Skin of body (tissue), 2 donors: ENCODE data around the gene KIF5C. TPM values are rescaled to one million over a fixed set of nuclear protein-coding genes. Genes with fewer than 3 reads are reported as not detected.
"Not testable (repeated sequence)": the region's sequence is repeated elsewhere in the genome, so short reads cannot be mapped to it uniquely, and the experiment has no call there.

Experiments
- DNase-seq: peaks from one replicate; lab custom pipeline; 2025; lab: John Stamatoyannopoulos, UW
- total RNA-seq: library from RNA; depleted of rRNA; stranded (reverse); fragments of >200 nt; gene quantifications from one replicate; pipeline ENCODE4 v1.2.3, GENCODE V29; 2014

The KIF5C gene
- 2.3 TPM for total RNA-seq

GRCh38 chr2:148874868-148875341, at the start of gene KIF5C:
KIF5C (plus strand) TSS chr2:148875227; CDS start chr2:148875618, 391 bp downstream.
- peak; percentile 54 for DNase-seq

- no peak for DNase-seq
Measured at GRCh38 chr2:148826791-148827190, 48.2 kb upstream of the KIF5C start.

- DNase-seq, result no peak
Measured at GRCh38 chr2:148828941-148829340, 46.1 kb upstream of the KIF5C start.

- no peak for DNase-seq
Measured at GRCh38 chr2:148829618-148830017, 45.4 kb upstream of the KIF5C start.

GRCh38 chr2:148832637-148833036, 42.4 kb upstream of the KIF5C start:
- DNase-seq, result no peak

DNA sequence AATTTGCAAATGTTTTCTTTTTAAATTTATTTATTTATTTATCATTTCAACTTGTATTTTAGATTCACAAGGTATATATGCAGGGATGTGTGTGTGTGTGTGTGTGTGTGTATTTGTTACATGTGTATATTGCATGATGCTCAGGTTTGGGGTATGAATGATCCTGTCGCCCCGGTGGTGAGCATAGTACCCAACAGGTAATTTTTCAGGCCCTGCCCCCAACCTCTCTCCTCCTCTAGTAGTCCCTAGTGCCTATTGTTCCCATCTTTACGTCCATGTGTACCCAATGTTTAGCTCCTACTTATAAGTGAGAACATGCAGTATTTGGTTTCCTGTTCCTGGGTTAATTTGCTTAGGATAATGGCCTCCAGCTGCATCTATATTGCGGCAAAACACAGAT, 33.0 kb upstream of the KIF5C start:
- no peak for DNase-seq

DNA sequence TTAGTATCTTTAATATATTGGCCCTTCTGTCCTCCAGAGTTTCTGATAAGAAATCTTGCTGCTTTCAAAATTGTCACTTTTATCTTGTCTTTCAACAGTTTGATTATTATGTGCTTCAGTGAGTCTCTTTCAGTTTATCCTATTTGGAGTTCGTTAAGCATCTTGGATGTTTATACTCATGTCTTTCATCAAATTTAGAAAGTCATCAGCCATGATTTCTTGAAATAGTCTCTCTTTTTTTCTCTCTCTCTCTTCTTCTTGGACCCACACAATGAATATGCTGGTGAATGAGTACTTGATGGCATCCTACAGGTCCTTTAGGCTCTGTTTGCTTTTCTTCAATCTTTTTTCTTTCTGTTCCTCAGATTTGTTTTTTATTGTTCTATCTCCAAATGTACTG, 26.9 kb upstream of the KIF5C start:
- no peak for DNase-seq

DNA sequence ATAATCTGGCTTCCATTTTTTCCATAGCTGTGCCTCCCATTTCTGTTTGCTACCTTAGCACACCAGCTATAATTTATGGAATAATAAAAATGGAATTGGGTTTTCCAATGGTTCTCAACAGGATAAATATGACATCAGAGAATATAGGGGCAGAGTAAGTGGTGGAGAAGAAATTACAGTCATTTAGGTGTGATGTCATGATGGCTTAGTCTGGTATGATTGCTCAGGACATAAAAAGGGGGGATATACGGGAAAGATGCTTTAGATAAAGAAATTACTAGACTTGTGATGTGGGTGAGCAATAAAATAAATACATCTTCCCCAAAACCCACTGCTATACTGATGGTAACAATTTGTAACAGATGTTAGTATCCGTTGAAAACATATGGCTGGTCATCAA, 21.6 kb upstream of the KIF5C start:
- no peak for DNase-seq

GRCh38 chr2:148860037-148860436, 15.0 kb upstream of the KIF5C start:
- DNase-seq, result peak; percentile 22

DNA sequence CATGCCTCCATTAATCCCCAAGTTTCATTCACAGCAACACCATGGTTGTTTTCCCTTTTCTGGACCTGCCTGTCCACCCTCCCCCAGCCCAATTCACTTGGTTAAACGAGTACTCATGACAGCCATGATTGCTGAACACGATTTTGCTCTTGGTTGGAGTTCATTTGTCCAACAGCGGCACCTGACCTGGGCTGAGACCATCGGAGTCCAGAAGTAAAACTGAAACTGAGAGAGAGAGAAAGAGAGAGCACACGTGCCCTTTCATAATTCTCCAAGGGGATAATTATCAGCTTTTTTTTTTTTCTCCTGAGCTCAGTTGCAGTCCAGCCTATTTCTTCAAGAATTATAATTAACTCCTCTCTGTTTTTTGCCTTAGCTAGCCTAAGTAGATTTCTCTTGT, 13.7 kb upstream of the KIF5C start:
- no peak for DNase-seq

GRCh38 chr2:148862478-148862877, 12.5 kb upstream of the KIF5C start:
- not testable (repeated sequence) for DNase-seq

DNA sequence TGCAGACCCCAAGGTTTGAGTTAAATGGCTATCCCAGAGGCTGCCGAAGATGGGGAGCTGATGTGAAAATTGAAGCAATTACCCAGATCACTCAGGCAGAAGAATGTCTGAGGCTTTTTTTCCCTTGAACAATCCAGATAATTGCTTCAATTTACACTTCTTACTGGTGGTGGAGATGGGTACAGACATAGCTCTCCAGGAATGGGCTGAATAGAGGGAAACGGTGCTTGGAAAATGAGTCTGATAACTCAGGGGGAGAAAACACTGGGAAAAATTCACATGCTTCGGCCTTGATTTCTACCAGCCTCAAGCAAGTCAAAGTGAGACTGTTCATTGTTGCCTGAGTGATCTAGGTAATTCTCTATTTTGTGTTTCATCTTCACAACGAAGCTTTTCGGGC, 9.5 kb upstream of the KIF5C start:
- no peak for DNase-seq

DNA sequence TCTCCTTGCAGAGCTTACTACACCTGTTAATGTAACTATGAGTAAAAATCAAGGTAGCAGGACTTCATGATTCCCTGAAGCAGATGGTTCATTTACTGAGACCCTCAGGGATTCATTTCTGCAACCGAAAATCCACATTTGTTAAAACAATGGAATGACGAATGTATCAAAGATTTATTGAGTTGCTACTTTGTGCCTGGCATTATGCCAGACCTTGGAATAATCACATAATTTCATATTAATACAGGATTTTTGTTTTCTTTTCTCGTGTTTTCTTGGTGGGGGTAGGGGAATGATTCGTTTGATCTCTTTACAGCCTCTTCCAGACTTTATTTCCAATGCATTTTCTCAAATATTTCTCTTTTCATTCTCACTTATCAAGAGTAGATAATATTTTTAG, 8.9 kb upstream of the KIF5C start:
- DNase-seq, result no peak

GRCh38 chr2:148867079-148867769, 7.8 kb upstream of the KIF5C start:
- DNase-seq, result no peak

DNA sequence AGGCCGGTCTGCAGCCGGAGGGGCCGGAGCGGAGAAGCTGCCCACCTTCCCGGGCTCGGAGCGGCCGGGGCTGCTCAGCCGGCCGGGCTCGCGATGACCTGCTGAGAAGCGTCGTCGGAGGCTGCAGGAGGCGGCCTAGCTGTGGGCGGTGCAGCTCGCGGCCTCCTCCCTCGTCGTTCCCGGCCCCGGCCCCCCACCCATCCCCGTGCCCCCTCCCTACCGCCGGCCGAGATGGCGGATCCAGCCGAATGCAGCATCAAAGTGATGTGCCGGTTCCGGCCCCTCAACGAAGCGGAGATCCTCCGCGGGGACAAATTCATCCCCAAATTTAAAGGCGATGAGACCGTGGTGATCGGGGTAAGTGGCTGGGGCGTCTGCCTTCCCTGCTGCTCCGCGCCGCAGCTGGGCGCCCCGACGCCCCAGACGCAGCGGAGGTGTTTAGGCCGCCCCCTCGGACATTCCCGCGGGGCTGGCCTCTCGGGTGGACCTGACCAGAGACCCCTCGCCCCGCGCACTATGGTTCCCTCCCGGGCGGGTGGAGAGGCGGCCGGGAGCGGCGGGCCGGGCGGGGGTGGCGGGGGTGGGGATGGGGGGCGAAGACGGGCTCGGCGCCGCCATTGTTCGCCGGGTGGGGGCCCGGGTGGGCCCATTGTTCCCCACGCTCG, 492 bp downstream of the KIF5C start:
- no peak for DNase-seq

DNA sequence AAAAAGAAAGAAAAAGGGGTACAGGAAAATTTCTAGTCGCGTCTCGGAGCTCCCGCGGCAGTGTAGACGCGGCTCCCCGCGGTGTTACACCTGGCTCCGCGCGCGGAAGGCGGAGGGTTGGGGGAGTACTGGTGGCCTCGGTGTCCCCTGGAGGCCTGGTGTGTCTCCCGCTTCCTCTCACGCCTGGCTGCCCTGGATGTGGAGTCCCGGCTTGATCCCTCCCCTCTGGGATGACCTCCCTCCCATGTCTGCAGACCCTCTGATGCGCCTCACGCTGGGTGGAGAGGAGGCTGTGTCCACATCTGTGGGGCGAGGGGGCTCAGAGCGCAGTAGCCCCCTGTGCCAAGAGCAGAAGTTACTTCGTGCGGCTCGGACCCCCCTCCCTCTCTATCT, 1.2 kb downstream of the KIF5C start:
- DNase-seq, result no peak

DNA sequence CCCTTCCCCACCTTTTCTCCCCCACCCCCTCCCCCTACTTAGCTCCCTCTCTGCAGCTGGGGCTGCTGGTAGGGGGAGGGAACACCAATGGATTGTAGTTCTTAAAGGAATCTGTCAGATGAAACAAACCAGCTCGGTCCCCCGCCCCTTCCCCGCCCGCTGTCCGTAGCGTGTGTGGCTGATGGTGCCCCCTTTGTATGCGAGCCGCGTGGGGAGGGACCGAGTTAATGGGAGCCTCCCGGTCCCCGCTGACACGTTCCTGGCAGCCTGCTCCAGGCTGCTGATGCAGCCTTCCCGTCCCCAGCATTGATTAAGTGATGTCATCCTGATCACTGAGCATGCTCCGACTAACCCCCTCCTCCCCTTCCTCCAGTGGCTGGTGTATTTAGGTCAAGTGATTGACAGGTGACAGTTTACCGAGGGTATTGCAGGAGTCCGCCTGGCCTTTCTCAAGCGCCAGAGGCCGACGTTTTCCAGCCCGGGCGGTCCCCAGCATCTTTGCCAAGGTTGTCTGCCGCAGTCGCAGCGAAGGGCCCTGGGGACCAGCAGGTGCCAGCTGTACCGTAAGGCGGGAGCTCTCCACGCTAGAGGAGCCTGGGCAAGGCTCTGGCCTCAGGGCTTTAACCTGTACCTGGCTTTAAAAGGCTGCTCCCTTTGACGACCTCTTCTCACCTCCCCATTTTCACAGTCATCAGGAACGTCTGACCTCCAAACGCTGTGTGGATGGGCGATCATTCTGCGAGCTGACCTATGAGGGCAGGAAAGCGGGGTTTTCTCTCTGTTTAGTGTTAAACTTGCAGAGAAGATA, 1.8 kb downstream of the KIF5C start:
- DNase-seq, result peak; percentile 17

GRCh38 chr2:148877403-148877740, 2.3 kb downstream of the KIF5C start:
- DNase-seq, result no peak

DNA sequence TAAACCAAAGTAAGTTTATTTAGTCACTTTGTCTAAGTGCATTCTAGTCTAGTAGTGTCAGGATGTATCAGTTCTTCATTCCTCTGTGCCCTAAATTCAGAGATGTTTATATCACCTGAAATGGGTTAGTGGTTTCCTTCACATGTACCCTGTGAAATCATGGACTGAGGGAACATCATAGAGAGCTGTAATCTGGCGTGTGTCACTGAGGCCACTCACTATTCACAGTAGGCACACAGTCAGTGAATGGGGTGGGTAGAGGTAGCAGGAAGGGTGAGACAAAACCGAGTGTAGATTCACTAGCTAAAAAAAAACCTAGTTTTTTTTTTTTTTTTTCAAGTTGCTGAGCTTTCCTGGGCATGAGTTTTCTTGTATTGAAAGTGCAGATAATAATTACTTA, 5.6 kb downstream of the KIF5C start:
- DNase-seq, result no peak

GRCh38 chr2:148882051-148882450, 7.0 kb downstream of the KIF5C start:
- DNase-seq, result no peak

GRCh38 chr2:148885209-148885608, 10.2 kb downstream of the KIF5C start:
- DNase-seq, result no peak

- no peak for DNase-seq
Measured at GRCh38 chr2:148885988-148886387, 11.0 kb downstream of the KIF5C start.
